Trophoblast cell (in vitro differentiated cells and primary cell): Measurements from ENCODE around the gene IHH. TPM values are rescaled to one million over a fixed set of nuclear protein-coding genes. Genes with fewer than 3 reads are reported as not detected.

Experiments
- DNase-seq, 2 donors: peaks; one replicate each; pipeline ENCODE4 v3.0.0-alpha.2; 2016
- H2AFZ ChIP-seq: 2 replicates; pipeline ENCODE4 v1.6.1; 2013; ENCODE audit warnings: low read length, moderate library complexity, mild to moderate bottlenecking; ENCODE audit not compliant: insufficient read depth, poor library complexity
- H2AK5ac ChIP-seq: 2 replicates; pipeline ENCODE4 v1.6.1; 2013; ENCODE audit warnings: mild to moderate bottlenecking, low read length
- H2BK120ac ChIP-seq: 2 replicates; pipeline ENCODE4 v1.6.1; 2013; ENCODE audit warnings: low read length, mild to moderate bottlenecking, moderate library complexity; ENCODE audit not compliant: insufficient read depth, poor library complexity
- H2BK12ac ChIP-seq: 2 replicates; pipeline ENCODE4 v1.6.1; 2013; ENCODE audit warnings: mild to moderate bottlenecking, low read length, moderate library complexity
- H2BK5ac ChIP-seq: 2 replicates; pipeline ENCODE4 v1.6.1; 2013; ENCODE audit warnings: low read length, low read depth, moderate library complexity, mild to moderate bottlenecking; ENCODE audit not compliant: poor library complexity
- H3K14ac ChIP-seq: 2 replicates; pipeline ENCODE4 v1.6.1; 2013; ENCODE audit warnings: mild to moderate bottlenecking, low read length
- H3K18ac ChIP-seq: 2 replicates; pipeline ENCODE4 v1.6.1; 2013; ENCODE audit warnings: mild to moderate bottlenecking, low read length
- H3K23ac ChIP-seq: 2 replicates; pipeline ENCODE4 v1.6.1; 2013; ENCODE audit warnings: low read length
- H3K27ac ChIP-seq: 2 replicates; pipeline ENCODE4 v1.5.1; 2013; ENCODE audit warnings: low read depth, mild to moderate bottlenecking, inconsistent platforms, low read length, moderate library complexity
- H3K27me3 ChIP-seq: 2 replicates; pipeline ENCODE4 v1.6.1; 2013; ENCODE audit warnings: inconsistent platforms, mild to moderate bottlenecking, low read length, moderate library complexity; ENCODE audit not compliant: insufficient read depth
- H3K36me3 ChIP-seq, 2 experiments: 1 replicate in 1 of 2; 2 replicates in 1 of 2; pipeline ENCODE4 v1.6.1; 2013; ENCODE audit warnings: low read length in 2 of 2, mild to moderate bottlenecking in 2 of 2, moderate library complexity in 1 of 2; ENCODE audit not compliant: insufficient read depth in 2 of 2, control insufficient read depth in 1 of 2
- H3K4ac ChIP-seq: 2 replicates; pipeline ENCODE4 v1.6.1; 2013; ENCODE audit warnings: low read depth, mild to moderate bottlenecking, low read length, moderate library complexity
- H3K4me1 ChIP-seq, 2 experiments: 1 replicate in 1 of 2; 2 replicates in 1 of 2; pipeline ENCODE4 v1.6.1; 2013; ENCODE audit warnings: low read length in 2 of 2, mild to moderate bottlenecking in 2 of 2, moderate library complexity in 1 of 2; ENCODE audit not compliant: insufficient read depth in 2 of 2, control insufficient read depth in 1 of 2
- H3K4me2 ChIP-seq: 2 replicates; pipeline ENCODE4 v1.6.1; 2013; ENCODE audit warnings: inconsistent platforms, mild to moderate bottlenecking, low read length, moderate library complexity
- H3K4me3 ChIP-seq: 2 replicates; pipeline ENCODE4 v1.5.1; 2013; ENCODE audit warnings: mild to moderate bottlenecking, low read depth, low read length, inconsistent platforms
- H3K79me1 ChIP-seq: one replicate; pipeline ENCODE4 v1.6.1; 2013; ENCODE audit warnings: low read length
- H3K79me2 ChIP-seq: 2 replicates; pipeline ENCODE4 v1.6.1; 2013; ENCODE audit warnings: low read length, mild to moderate bottlenecking; ENCODE audit not compliant: control insufficient read depth, insufficient read depth, poor library complexity
- H3K9ac ChIP-seq: 2 replicates; pipeline ENCODE4 v1.6.1; 2013; ENCODE audit warnings: mild to moderate bottlenecking, low read length
- H3K9me3 ChIP-seq: 2 replicates; pipeline ENCODE4 v1.6.1; 2013; ENCODE audit warnings: low read depth, mild to moderate bottlenecking, control low read depth, inconsistent platforms, low read length; ENCODE audit not compliant: insufficient read depth
- H4K12ac ChIP-seq: 2 replicates; pipeline ENCODE4 v1.6.1; 2013; ENCODE audit warnings: low read depth, mild to moderate bottlenecking, low read length, moderate library complexity
- H4K8ac ChIP-seq: 2 replicates; pipeline ENCODE4 v1.6.1; 2013; ENCODE audit warnings: low read depth, mild to moderate bottlenecking, low read length, moderate library complexity
- H4K91ac ChIP-seq: one replicate; pipeline ENCODE4 v1.6.1; 2013; ENCODE audit warnings: low read depth, mild to moderate bottlenecking, low read length, moderate library complexity
- WGBS: extraction: QIAGEN DNeasy Blood & Tissue Kit; methylation state at CpG from one replicate; pipeline ENCODE4 v1.1.7; 2013; ENCODE audit warnings: missing lambda C conversion rate; ENCODE audit not compliant: insufficient read length, insufficient coverage; ENCODE audit errors: extremely low coverage; 5-methylcytosine and 5-hydroxymethylcytosine counted together
- polyA plus RNA-seq: library from polyadenylated mRNA; stranded (reverse); fragments of 200-250 nt; gene quantifications from 2 replicates; pipeline ENCODE4 v1.2.3, GENCODE V29; 2013

The IHH gene
- 0.04 TPM in 1 of 2 replicates, not detected in the other for polyA plus RNA-seq

GRCh38 chr2:219060821-219061791, at the start of gene IHH:
TSS of gene IHH (minus strand) at chr2:219060921. CDS start at chr2:219060467, 454 bp downstream.
- H3K79me2 ChIP-seq, result no peaks in the 10 kb centered on the region
- H2AK5ac ChIP-seq, result no peak within 1 kb of the TSS
- no peak within 1 kb of the TSS for H3K18ac ChIP-seq
- no CpG with 5 or more reads among the region's 76 CpGs for WGBS
- H3K36me3 ChIP-seq, result no peaks in the 10 kb centered on the region
- no peak within 1 kb of the TSS for H4K91ac ChIP-seq
- no peak within 1 kb of the TSS for H3K14ac ChIP-seq
- no peak within 1 kb of the TSS for H3K23ac ChIP-seq
- no peak within 1 kb of the TSS for H2BK12ac ChIP-seq
- DNase-seq, result peak in 1 of 2 donors; percentile 13
- H3K27ac ChIP-seq, result no peak within 1 kb of the TSS
- H2BK120ac ChIP-seq, result no peak within 1 kb of the TSS
- no peak within 1 kb of the TSS for H2AFZ ChIP-seq
- peaks cover 5% of the 10 kb centered on the region for H3K9me3 ChIP-seq
- H3K27me3 ChIP-seq, result peaks cover 68% of the 10 kb centered on the region
- H3K9ac ChIP-seq, result no peak within 1 kb of the TSS
- H4K12ac ChIP-seq, result no peak within 1 kb of the TSS
- peaks cover 0 to 2% of the 10 kb centered on the region in 2 experiments for H3K4me1 ChIP-seq
- no peak within 1 kb of the TSS for H2BK5ac ChIP-seq
- H3K4ac ChIP-seq, result no peak within 1 kb of the TSS
- H3K4me3 ChIP-seq, result no peak within 1 kb of the TSS
- no peak within 1 kb of the TSS for H4K8ac ChIP-seq
- H3K4me2 ChIP-seq, result peak within 1 kb of the TSS; percentile 45
- no peaks in the 10 kb centered on the region for H3K79me1 ChIP-seq

GRCh38 chr2:219109471-219109870, 48.8 kb upstream of the IHH start:
- H3K27me3 ChIP-seq, result no peaks in the 10 kb centered on the region
- no peak overlapping the region for H3K4me2 ChIP-seq
- no CpG with 5 or more reads among the region's 3 CpGs for WGBS

DNA sequence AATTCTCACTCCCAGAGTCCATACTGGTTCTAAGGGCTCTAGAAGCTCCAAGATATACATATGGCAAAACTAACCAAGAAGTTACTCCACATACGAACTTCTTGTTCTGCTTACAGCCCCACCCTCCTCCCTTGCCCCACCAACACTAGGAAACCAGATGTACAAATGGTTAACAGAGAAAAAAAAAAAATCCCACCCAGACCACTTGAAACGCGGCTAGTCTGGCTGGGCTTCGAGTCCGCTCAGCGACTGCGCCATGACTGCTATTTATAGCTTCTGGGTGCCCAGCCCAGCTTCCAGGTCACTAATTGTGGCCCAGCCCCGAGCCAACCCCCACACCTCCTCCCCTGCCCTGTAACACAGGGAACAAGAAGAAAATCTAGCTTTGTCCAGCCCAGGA, 47.0 kb upstream of the IHH start:
- H3K4me2 ChIP-seq, result no peak overlapping the region
- no peak overlapping the region for H2BK5ac ChIP-seq
- H2AK5ac ChIP-seq, result no peak overlapping the region
- no peak overlapping the region for H3K4me3 ChIP-seq
- no peak overlapping the region for H3K23ac ChIP-seq
- no peak overlapping the region for H4K8ac ChIP-seq
- H2AFZ ChIP-seq, result no peak overlapping the region
- H3K27me3 ChIP-seq, result no peaks in the 10 kb centered on the region
- no peak overlapping the region for H3K4ac ChIP-seq
- no peak overlapping the region for H4K12ac ChIP-seq
- H3K9ac ChIP-seq, result no peak overlapping the region
- no peak overlapping the region for H4K91ac ChIP-seq
- H3K27ac ChIP-seq, result no peak overlapping the region
- no peaks in the 10 kb centered on the region for H3K79me2 ChIP-seq
- H3K18ac ChIP-seq, result no peak overlapping the region
- H3K9me3 ChIP-seq, result no peaks in the 10 kb centered on the region
- no peak for DNase-seq
- no peaks in the 10 kb centered on the region for H3K4me1 ChIP-seq
- H3K14ac ChIP-seq, result no peak overlapping the region
- H3K79me1 ChIP-seq, result no peaks in the 10 kb centered on the region
- no peak overlapping the region for H2BK120ac ChIP-seq
- H2BK12ac ChIP-seq, result no peak overlapping the region
- no CpG with 5 or more reads among the region's 8 CpGs for WGBS
- H3K36me3 ChIP-seq, result no peaks in the 10 kb centered on the region

More at GRCh38 chr2:219109471-219109870, 48.8 kb upstream of the IHH start:
- H4K8ac ChIP-seq, result no peak overlapping the region
- no peaks in the 10 kb centered on the region for H3K79me2 ChIP-seq
- no peak overlapping the region for H2BK120ac ChIP-seq
- H3K4ac ChIP-seq, result no peak overlapping the region
- H4K12ac ChIP-seq, result no peak overlapping the region
- no peak overlapping the region for H2BK12ac ChIP-seq
- H4K91ac ChIP-seq, result no peak overlapping the region
- no peaks in the 10 kb centered on the region for H3K36me3 ChIP-seq
- H3K9me3 ChIP-seq, result no peaks in the 10 kb centered on the region
- peak in 1 of 2 donors; percentile 4 for DNase-seq
- no peak overlapping the region for H3K23ac ChIP-seq
- no peaks in the 10 kb centered on the region for H3K4me1 ChIP-seq
- no peak overlapping the region for H3K9ac ChIP-seq
- no peak overlapping the region for H2AK5ac ChIP-seq
- no peaks in the 10 kb centered on the region for H3K79me1 ChIP-seq
- H2BK5ac ChIP-seq, result no peak overlapping the region
- H3K4me3 ChIP-seq, result no peak overlapping the region
- H3K18ac ChIP-seq, result no peak overlapping the region
- H3K27ac ChIP-seq, result no peak overlapping the region
- H3K14ac ChIP-seq, result no peak overlapping the region
- H2AFZ ChIP-seq, result no peak overlapping the region

- no peak overlapping the region for H2BK12ac ChIP-seq
- no peaks in the 10 kb centered on the region for H3K9me3 ChIP-seq
- no CpG with 5 or more reads among the region's 3 CpGs for WGBS
These were observed 45.5 kb upstream of the IHH start for GRCh38 chr2:219106251-219106650.

More at GRCh38 chr2:219106251-219106650, 45.5 kb upstream of the IHH start:
- Histone ChIP-seq H3K14ac (no peak overlapping the region), H3K4ac (no peak overlapping the region), H3K79me2 (no peaks in the 10 kb centered on the region), H2AK5ac (no peak overlapping the region), H2AFZ (no peak overlapping the region), H3K4me3 (no peak overlapping the region), H2BK120ac (no peak overlapping the region), H3K4me2 (no peak overlapping the region), H3K79me1 (no peaks in the 10 kb centered on the region), H3K36me3 (no peaks in the 10 kb centered on the region), H3K27ac (no peak overlapping the region), H2BK5ac (no peak overlapping the region), H4K12ac (no peak overlapping the region), H4K8ac (no peak overlapping the region), H3K18ac (no peak overlapping the region), H4K91ac (no peak overlapping the region), H3K4me1 (no peaks in the 10 kb centered on the region), H3K27me3 (no peaks in the 10 kb centered on the region), H3K23ac (no peak overlapping the region), H3K9ac (no peak overlapping the region)
- no peak for DNase-seq
